SK-N-SH treated with all-trans-retinoic acid at 6 μM for 48 hours (cell line): ENCODE measurements around the gene IGFN1.

ENCODE experiments used
- ATAC-seq: fragments of 200-7000 bp; cut with Tn5 transposase; 3 replicates; pipeline ENCODE4 v1.9.1; 2020; ENCODE audit warnings: mild to moderate bottlenecking, moderate library complexity
- ARNTL ChIP-seq: fragments of 450-650 bp; formaldehyde crosslinking; IDR thresholded peaks from 2 replicates; pipeline ENCODE4 v1.5.0; 2020; ENCODE audit warnings: low read depth, mild to moderate bottlenecking, moderate library complexity, borderline replicate concordance
- BACH2 ChIP-seq: fragments of 250-450 bp; sonication (Bioruptor Pico); IDR thresholded peaks from 2 replicates; pipeline ENCODE4 v1.9.0; 2021; ENCODE audit warnings: mild to moderate bottlenecking, borderline replicate concordance
- CREB5 ChIP-seq: fragments of 250-450 bp; sonication (Bioruptor Pico); IDR thresholded peaks from 2 replicates; pipeline ENCODE4 v1.5.1; 2020; ENCODE audit warnings: low read depth, mild to moderate bottlenecking, moderate library complexity
- CSDC2 ChIP-seq: fragments of 250-450 bp; sonication (Bioruptor Pico); IDR thresholded peaks from 2 replicates; pipeline ENCODE4 v1.5.0; 2020; ENCODE audit warnings: mild to moderate bottlenecking, moderate library complexity
- CSRNP3 ChIP-seq: fragments of 250-450 bp; sonication (Bioruptor Pico); IDR thresholded peaks from 2 replicates; pipeline ENCODE4 v1.5.1; 2021; ENCODE audit warnings: mild to moderate bottlenecking, moderate library complexity
- GLIS3 ChIP-seq: fragments of 250-450 bp; sonication (Bioruptor Pico); IDR thresholded peaks from 2 replicates; pipeline ENCODE4 v1.5.0; 2020; ENCODE audit warnings: mild to moderate bottlenecking, moderate library complexity
- ISL1 ChIP-seq: fragments of 250-450 bp; sonication (Bioruptor Pico); IDR thresholded peaks from 2 replicates; pipeline ENCODE4 v2.1.2; 2022; ENCODE audit warnings: mild to moderate bottlenecking, moderate library complexity
- OSR1 ChIP-seq: fragments of 250-450 bp; sonication (Bioruptor Pico); IDR thresholded peaks from 2 replicates; pipeline ENCODE4 v1.8.0; 2022; ENCODE audit warnings: moderate library complexity, mild to moderate bottlenecking, inconsistent platforms
- PATZ1 ChIP-seq: fragments of 250-450 bp; sonication (Bioruptor Pico); IDR thresholded peaks from 2 replicates; pipeline ENCODE4 v1.8.0; 2020; ENCODE audit warnings: mild to moderate bottlenecking, moderate library complexity, borderline replicate concordance
- POU6F1 ChIP-seq: fragments of 250-450 bp; sonication (Bioruptor Pico); IDR thresholded peaks from 2 replicates; pipeline ENCODE4 v1.8.0; 2021; ENCODE audit warnings: low read depth, mild to moderate bottlenecking, moderate library complexity, borderline replicate concordance
- RARB ChIP-seq: fragments of 250-450 bp; sonication (Bioruptor Pico); IDR thresholded peaks from 2 replicates; pipeline ENCODE4 v1.8.0; 2021; ENCODE audit warnings: mild to moderate bottlenecking, moderate library complexity
- SNAI2 ChIP-seq: fragments of 250-450 bp; sonication (Bioruptor Pico); IDR thresholded peaks from 2 replicates; pipeline ENCODE4 v1.5.0; 2020; ENCODE audit warnings: mild to moderate bottlenecking, moderate library complexity
- TCF4 ChIP-seq: fragments of 250-450 bp; sonication (Bioruptor Pico); IDR thresholded peaks from 2 replicates; pipeline ENCODE4 v1.8.0; 2021; ENCODE audit warnings: mild to moderate bottlenecking, moderate library complexity, borderline replicate concordance
- TOX ChIP-seq: fragments of 250-450 bp; sonication (Bioruptor Pico); IDR thresholded peaks from 2 replicates; pipeline ENCODE4 v1.8.0; 2021; ENCODE audit warnings: mild to moderate bottlenecking, moderate library complexity, borderline replicate concordance
- TSHZ2 ChIP-seq: fragments of 250-450 bp; sonication (Bioruptor Pico); IDR thresholded peaks from 2 replicates; pipeline ENCODE4 v1.5.0; 2020; ENCODE audit warnings: mild to moderate bottlenecking, moderate library complexity
- ZC3H10 ChIP-seq: fragments of 250-450 bp; sonication (Bioruptor Pico); IDR thresholded peaks from 2 replicates; pipeline ENCODE4 v1.5.1; 2021; ENCODE audit warnings: mild to moderate bottlenecking, moderate library complexity
- ZNF565 ChIP-seq: fragments of 450-650 bp; formaldehyde crosslinking; conservative IDR thresholded peaks from 2 replicates; pipeline ENCODE4 v1.5.0; 2020; ENCODE audit warnings: low read depth, mild to moderate bottlenecking, moderate library complexity
- ZNF70 ChIP-seq: fragments of 450-650 bp; formaldehyde crosslinking; IDR thresholded peaks from 2 replicates; pipeline ENCODE4 v1.5.0; 2020; ENCODE audit warnings: mild to moderate bottlenecking, moderate library complexity
- ZNF8 ChIP-seq: fragments of 450-650 bp; formaldehyde crosslinking; IDR thresholded peaks from 2 replicates; pipeline ENCODE4 v1.5.0; 2020; ENCODE audit warnings: mild to moderate bottlenecking, moderate library complexity

The IGFN1 gene

GRCh38 chr1:201149400-201149799 is 41.2 kb upstream of the IGFN1 start:
- peak; percentile 38 for ATAC-seq
- TF ChIP-seq ISL1 (no peak), SNAI2 (CRISPR knock-in tag) (no peak), OSR1 (CRISPR knock-in tag) (no peak), ARNTL (CRISPR knock-in tag) (no peak), TCF4 (CRISPR knock-in tag) (no peak), BACH2 (no peak)

GRCh38 chr1:201153474-201154388 is 36.9 kb upstream of the IGFN1 start:
- TF ChIP-seq CSDC2 (CRISPR knock-in tag) (no peak), ZC3H10 (CRISPR knock-in tag) (0 out of 2 replicates have a peak, but pooled peaks have one; percentile 55)
- ATAC-seq = peak; percentile 94

- peak; percentile 97 for ATAC-seq
Measured at GRCh38 chr1:201154389-201155165, 36.0 kb upstream of the IGFN1 start, which contains the start of gene TMEM9. Gene TMEM9, minus strand, starts transcription at chr1:201154474. Its CDS starts 551 bp downstream, at chr1:201153923.

More at GRCh38 chr1:201154389-201155165, 36.0 kb upstream of the IGFN1 start, which contains the start of gene TMEM9:
- no peak for TF ChIP-seq ZNF70 (CRISPR knock-in tag)
- TF ChIP-seq ZNF8 (CRISPR knock-in tag) = no peak
- no peak for TF ChIP-seq ZC3H10 (CRISPR knock-in tag)
- TF ChIP-seq CSRNP3 = no peak
- TF ChIP-seq TSHZ2 = no peak
- TF ChIP-seq PATZ1 (CRISPR knock-in tag) = no peak
- TF ChIP-seq CREB5 (CRISPR knock-in tag) = no peak
- TF ChIP-seq ARNTL (CRISPR knock-in tag) = no peak
- no peak for TF ChIP-seq ISL1
- TF ChIP-seq BACH2 = no peak
- TF ChIP-seq RARB (CRISPR knock-in tag) = no peak
- TF ChIP-seq ZNF565 (CRISPR knock-in tag) = no peak
- TF ChIP-seq POU6F1 = no peak
- no peak for TF ChIP-seq GLIS3 (CRISPR knock-in tag)
- no peak for TF ChIP-seq TOX (CRISPR knock-in tag)
- TF ChIP-seq SNAI2 (CRISPR knock-in tag) = no peak
- TF ChIP-seq TCF4 (CRISPR knock-in tag) = no peak
